Left ventricle myocardium superior (tissue), 1 donor: ENCODE measurements around the gene EMP2. TPM values are rescaled to one million over a fixed set of nuclear protein-coding genes. Genes with fewer than 3 reads are reported as not detected.
"Not testable (repeated sequence)": the region's sequence is repeated elsewhere in the genome, so short reads cannot be mapped to it uniquely, and the experiment has no call there.

ENCODE experiments used
- ATAC-seq: fragments of 200-7000 bp; cut with Tn5 transposase; one replicate; pipeline ENCODE4 v1.9.1; 2020; ENCODE audit warnings: mild to moderate bottlenecking, moderate library complexity
- DNase-seq: peaks from one replicate; pipeline ENCODE4 v3.0.0-alpha.2; 2020
- intact Hi-C: fragments of 100-400 bp; cut with micrococcal nuclease; formaldehyde crosslinking; loops from one replicate; pipeline ENCODE4 v1.11.0; 2022
- total RNA-seq: library from RNA; stranded (reverse); fragmentation: NEBNext Ultra II Directional; extraction: Animal tissue kit (Norgen Biotek cat#: 25700); gene quantifications from one replicate; pipeline ENCODE4 v1.2.1, GENCODE V29; 2021
- donor health status: DM: no; HTN: yes; CAD: no; lungs with severe emphysema.

EMP2 gene
- total RNA-seq, 1 donor from 2014 or later = 96.4 TPM

DNA sequence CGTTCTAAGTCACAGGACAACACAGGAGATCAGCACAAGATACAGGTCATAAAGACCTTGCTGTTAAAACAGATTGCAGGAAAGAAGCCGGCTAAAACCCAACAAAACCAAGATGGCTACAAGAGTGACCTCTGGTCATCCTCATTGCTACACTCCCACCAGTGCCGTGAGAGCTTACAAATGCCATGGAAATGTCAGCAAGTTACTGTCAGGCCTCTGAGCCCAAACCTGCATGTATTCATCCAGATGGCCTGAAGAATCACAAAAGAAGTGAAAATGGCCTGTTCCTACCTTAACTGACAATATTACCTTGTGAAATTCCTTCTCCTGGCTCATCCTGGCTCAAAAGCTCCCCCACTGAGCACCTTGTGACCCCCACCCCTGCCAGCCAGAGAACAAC lies 75.1 kb downstream of the EMP2 start:
- ATAC-seq, DNase-seq: not testable (repeated sequence)
- intact Hi-C loops = loop anchor here (5.0 to 10.0 kb wide), 2 partner anchors 120 to 188 kb away; partner anchors contain the start of gene ATF7IP2

GRCh38 chr16:10504404-10504885 lies 76.0 kb downstream of the EMP2 start:
- DNase-seq (no peak), ATAC-seq (no peak)
- intact Hi-C loops = loop anchor here (10.0 kb wide), 1 partner anchor 120 kb away; the partner anchor contains the start of gene ATF7IP2

- DNase-seq = no peak
- ATAC-seq = no peak
- intact Hi-C loops = loop anchor here (10.0 kb wide), 1 partner anchor 118 kb away; the partner anchor contains the start of gene ATF7IP2
These were observed 77.6 kb downstream of the EMP2 start for GRCh38 chr16:10502776-10503175.

DNA sequence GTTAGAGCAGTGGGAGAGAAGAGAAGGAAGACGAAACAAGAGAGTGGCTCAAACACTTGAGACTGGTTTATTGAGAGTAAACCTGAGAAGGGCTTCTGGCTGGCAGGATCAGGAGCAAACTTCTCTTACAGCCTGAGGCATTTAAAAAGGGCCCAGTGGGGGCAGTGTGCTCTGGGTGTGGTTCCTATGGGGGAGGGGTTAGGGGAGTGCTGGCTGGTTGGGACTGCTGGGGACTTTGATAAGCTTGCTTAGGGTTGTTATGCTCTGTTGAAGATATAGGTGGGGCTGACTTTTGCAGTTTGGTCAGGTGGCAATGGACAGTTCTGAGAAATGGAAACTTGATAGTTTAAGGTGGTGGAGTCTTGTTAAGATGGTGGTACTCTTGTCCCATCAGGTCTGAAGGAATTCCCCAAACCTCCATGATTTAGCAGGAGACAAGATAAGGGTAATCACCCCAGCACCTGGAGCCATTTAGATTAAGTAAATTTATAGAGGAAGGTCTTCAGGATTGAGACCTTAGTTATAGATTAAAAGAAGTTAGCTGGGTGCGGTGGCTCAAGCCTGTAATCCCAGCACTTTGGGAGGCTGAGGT lies 79.3 kb downstream of the EMP2 start:
- intact Hi-C loops = loop anchor here (10.0 kb wide), 1 partner anchor 116 kb away; the partner anchor contains the start of gene ATF7IP2
- ATAC-seq = no peak
- no peak for DNase-seq

DNA sequence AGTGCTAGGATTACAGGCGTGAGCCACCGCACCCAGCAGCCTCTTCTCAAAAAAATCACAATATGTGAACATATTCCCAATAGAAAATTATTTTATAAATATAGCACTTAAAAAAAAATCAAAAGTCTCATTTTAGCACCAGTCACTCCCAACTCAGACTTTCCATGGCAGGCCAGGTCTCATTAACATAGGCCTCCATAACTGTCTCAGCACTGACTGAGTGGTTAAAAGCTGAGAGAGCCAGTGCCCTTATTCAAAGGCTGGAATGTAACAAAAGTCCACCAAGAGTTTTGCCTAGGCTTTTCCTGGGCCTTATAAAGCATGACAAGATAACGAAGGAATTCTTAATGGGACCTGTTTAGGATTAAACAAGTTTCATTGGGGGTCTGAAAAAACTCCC lies 79.8 kb downstream of the EMP2 start:
- ATAC-seq (no peak), DNase-seq (no peak)
- intact Hi-C loops = loop anchor here (10.0 kb wide), 1 partner anchor 116 kb away; the partner anchor contains the start of gene ATF7IP2

- no peak for DNase-seq
- intact Hi-C loops = no loop called here
- ATAC-seq = no peak
These were observed 83.0 kb downstream of the EMP2 start for GRCh38 chr16:10497132-10498101.

DNA sequence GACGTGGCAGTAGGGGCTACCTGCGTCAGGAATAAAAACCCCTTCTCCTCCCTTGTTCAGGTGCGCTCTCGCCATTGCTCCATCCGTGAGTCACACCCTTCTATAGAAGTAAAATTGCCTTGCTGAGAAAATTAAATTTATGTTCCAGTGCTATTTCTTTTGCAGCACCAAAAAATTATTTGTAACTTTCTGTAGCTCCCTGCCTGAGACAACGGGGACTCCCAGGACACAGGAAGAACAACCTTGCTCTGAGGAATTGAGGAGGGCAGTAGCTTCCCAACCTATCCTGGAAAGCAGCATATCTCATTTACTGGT lies 85.4 kb downstream of the EMP2 start:
- no peak for DNase-seq
- no peak for ATAC-seq
- intact Hi-C loops = no loop called here

DNA sequence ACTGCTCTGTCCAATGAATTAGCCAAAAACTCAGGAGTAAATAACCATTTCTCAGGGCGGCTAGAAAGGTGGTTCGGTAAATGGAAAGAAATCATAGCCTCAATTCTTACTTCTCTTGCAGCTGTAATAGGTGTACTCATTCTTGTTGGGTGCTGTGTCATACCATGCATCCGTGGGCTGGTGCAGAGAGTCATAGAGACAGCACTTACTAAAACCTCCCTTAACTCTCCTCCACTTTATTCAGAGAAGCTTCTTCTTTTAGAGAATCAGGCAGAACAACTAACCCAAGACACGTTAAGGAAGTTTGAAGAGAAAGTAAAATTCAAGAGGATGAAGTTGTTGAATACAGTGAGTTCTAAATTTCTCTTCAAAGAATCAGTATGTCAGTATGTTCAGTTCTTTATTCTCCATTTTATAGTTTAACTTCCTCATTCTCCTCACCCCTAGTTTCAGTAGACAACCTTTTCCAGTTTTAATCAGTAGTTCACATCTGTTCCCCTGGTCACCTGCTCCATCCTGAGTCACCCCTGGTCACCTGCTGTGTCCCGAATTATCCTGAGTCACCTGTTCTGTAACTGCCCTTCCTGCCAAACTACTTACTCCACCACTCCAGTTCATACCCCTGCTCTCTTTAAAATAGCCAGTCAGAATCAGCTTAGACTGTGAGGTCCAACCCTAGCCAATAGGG lies 85.9 kb downstream of the EMP2 start:
- ATAC-seq = no peak
- intact Hi-C loops = no loop called here
- DNase-seq = no peak

- DNase-seq (no peak), ATAC-seq (no peak)
- intact Hi-C loops = no loop called here
These were observed 87.1 kb downstream of the EMP2 start for GRCh38 chr16:10493276-10493675.

GRCh38 chr16:10490141-10490540 lies 90.3 kb downstream of the EMP2 start:
- intact Hi-C loops = no loop called here
- ATAC-seq = no peak

GRCh38 chr16:10485698-10486382 lies 94.6 kb downstream of the EMP2 start:
- no peak for ATAC-seq
- no peak for DNase-seq
- intact Hi-C loops = no loop called here

More at GRCh38 chr16:10490141-10490540, 90.3 kb downstream of the EMP2 start:
- no peak for DNase-seq

- DNase-seq (no peak), ATAC-seq (no peak)
- intact Hi-C loops = no loop called here
These were observed 95.2 kb downstream of the EMP2 start for GRCh38 chr16:10485159-10485558.

DNA sequence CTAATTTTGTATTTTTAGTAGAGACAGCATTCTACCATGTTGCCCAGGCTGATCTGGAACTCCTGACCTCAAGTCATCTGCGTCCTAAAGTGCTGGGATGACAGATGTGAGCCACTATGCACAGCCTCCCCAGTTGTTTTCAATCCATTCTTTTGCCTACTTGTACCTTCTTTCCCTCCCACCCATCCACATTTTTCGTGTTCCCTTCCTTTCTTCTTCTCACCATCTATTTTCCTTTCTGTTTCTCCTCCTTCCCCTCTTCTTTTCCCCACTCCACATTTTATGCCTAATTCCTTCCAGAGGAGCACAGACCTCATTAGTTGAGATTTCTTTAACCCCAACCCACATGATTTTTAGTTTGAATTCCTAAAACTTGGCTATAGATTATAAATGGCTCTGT lies 100.2 kb downstream of the EMP2 start:
- no peak for DNase-seq
- no peak for ATAC-seq
- intact Hi-C loops = no loop called here

Other genes with a start within 250 kb of the EMP2 start
- gene ATF7IP2, start 194.5 kb downstream of the EMP2 start, total RNA-seq = 50.0 TPM
- not detected for gene TEKT5, start 114.3 kb upstream of the EMP2 start, total RNA-seq
- 45.9 TPM for gene NUBP1, start 163.2 kb upstream of the EMP2 start, total RNA-seq
- gene TVP23A, start 238.2 kb upstream of the EMP2 start, total RNA-seq = 0.47 TPM